Uterus (tissue), 2 donors: ENCODE results near the gene SMC6.

Experiments used
- CTCF ChIP-seq, 4 experiments: fragments of 200-600 bp in 2 of 4; fragments of 450-650 bp in 2 of 4; sonication (generic) in 2 of 4; IDR thresholded peaks; one replicate each; pipeline ENCODE4 v1.5.1; 2016 to 2019; ENCODE audit warnings: antibody characterized with exemption in 4 of 4, mild to moderate bottlenecking in 2 of 4, moderate library complexity in 1 of 4
- POLR2A ChIP-seq, 2 donors: fragments of 450-650 bp; IDR thresholded peaks; one replicate each; pipeline ENCODE4 v1.6.1; 2016; ENCODE audit warnings: antibody characterized with exemption in 2 of 2, mild to moderate bottlenecking in 1 of 2, moderate library complexity in 1 of 2

- TF ChIP-seq POLR2A (IDR thresholded peaks at IDR 0.05) (no peak), CTCF (IDR thresholded peaks at IDR 0.05) (no peak)
These were observed 37.7 kb upstream of the SMC6 start for GRCh38 chr2:17791121-17791816.
